IPS DF 19.7 (cell line): ENCODE measurements around the gene RASSF3.
"Not testable (repeated sequence)": the region's sequence is repeated elsewhere in the genome, so short reads cannot be mapped to it uniquely, and the experiment has no call there.

ENCODE experiments used
- DNase-seq: peaks from one replicate; pipeline ENCODE4 v3.0.0-alpha.2; 2013; ENCODE audit warnings: low read depth, low spot score

The RASSF3 gene, protein sequence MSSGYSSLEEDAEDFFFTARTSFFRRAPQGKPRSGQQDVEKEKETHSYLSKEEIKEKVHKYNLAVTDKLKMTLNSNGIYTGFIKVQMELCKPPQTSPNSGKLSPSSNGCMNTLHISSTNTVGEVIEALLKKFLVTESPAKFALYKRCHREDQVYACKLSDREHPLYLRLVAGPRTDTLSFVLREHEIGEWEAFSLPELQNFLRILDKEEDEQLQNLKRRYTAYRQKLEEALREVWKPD

DNA sequence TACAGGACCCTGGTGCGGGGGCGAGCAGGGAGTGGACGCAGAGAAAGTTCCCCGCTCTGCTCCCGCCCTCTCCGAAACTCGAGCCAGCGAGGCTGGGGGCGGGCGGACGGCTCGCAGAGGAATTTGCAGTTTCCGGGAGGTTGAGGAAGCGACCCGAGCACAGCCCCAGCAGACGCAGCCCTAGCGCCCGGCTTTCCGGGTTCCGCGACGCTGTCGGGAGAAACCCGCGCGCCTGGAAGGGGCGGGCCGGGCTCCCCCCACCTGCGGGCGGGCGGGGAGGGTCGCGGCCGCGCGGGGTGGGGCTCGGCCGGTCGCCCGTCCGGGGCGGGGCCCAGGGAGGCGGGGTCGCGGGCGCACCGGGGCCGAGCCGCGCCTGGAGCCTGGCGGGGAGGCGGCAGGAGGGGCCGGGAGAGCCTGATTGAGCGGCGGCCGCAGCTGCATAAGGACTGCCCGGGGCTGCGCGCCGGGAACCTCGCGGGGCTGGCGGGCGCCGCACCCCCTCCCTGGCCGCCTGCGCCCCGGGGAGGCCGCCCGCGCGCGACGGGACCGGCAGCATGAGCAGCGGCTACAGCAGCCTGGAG, at the start of gene RASSF3:
RASSF3 (plus strand) TSS at position 417 of the 581 bp plus-strand sequence; CDS start at position 555, 138 bp downstream.
- no peak for DNase-seq

DNA sequence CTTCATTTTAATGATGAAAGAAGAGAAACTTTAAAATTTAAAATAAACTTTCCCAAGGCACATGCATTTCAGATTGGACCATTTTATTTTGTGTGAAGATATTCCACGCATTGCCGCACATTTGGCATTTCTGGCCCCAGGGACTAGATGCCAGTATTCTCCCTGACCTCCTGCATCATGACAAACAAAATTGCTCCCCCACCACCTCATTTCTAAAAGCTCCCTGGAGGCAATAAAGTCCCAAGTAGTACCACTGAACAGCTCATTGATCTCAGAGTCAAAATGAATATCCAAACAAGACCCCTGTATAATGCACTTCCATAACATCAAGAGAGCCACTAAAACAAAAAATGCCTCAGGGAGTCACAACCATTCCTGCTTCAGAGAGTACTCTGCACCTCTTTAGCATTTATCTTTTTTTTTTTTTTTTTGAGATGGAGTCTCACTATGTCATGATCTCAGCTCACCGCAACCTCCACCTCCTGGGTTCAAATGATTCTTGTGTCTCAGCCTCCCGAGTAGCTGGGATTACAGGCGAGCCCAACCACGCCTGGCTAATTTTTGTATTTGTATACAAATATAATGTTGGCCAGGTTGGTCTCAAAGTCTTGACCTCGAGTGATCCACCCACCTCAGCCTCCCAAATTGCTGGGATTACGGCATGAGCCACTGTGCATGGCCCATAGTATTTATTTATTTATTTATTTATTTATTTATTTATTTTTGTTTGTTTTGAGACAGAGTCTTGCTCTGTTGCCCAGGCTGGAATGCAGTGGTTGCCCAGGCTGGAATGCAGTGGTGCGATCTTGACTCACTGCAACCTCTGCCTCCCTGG, 48.8 kb upstream of the RASSF3 start:
- no peak for DNase-seq

DNA sequence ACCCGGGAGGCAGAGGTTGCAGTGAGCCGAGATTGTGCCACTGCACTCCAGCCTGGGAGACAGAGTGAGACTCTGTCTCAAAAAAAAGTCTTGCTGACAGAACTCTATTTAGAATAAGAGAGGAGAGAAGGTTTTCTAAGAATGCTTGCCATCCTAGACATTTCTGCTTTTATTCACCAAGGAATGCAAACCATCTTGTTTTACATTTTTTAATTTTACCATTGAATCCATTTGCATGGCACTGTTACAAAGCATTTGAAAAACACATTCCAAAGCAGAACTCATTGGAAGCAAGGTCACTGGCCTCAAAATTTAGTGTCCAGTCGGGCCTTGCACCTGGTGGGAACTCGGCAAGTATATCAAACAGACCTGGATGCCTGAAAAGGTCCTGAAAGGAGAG, 44.2 kb upstream of the RASSF3 start:
- no peak for DNase-seq

DNA sequence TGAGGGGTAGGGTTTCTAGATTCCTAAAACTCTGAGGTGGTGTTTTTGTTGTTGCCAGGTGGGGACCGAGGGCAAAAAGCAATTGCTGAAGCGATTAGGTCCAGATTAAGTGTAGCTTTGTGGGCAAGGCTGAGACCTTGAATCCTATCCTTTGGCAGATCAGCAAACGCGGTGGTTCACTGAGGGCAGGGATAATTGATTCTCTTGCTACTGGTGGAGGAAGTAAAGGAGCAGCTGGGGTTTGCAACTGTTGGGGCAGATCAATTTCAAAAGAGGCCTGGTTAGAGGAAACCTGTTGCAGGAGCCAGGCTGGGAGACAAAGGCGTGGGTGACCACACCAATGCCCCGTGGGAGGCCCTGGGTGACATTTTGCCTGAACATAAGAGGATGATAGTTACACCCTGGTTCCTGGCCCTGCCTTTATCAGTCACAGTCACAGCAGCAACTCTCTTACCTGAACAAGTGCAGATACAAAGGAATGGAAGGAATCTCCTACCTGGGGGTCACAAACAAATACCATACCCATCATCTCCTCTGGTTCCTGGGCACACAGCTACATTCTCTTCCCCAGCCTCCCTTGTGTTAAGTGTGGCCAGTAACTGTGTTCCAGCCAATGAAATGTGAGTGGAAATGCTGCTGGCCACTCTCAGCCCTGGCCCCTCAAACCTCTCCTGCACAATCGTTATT, 43.3 kb upstream of the RASSF3 start:
- no peak for DNase-seq

DNA sequence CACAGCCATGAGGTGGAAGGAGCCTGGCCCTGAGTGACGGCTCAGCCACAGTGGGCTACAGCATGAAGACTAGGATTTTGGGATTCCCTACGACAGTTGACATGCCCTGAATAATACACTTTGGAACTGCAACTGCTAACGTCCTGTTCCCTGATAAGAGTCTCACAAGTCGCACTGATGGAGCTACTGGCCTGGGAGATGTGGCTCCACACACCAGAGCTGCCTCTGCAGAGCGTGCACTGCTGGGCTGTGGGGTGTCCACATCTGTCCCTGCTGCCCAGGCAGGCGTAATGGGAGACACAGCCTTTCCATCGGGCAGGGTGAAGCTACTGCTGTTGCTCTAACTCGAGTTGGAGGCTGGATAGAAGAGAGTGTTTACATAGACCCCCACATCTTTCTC, 42.7 kb upstream of the RASSF3 start:
- DNase-seq = no peak

DNA sequence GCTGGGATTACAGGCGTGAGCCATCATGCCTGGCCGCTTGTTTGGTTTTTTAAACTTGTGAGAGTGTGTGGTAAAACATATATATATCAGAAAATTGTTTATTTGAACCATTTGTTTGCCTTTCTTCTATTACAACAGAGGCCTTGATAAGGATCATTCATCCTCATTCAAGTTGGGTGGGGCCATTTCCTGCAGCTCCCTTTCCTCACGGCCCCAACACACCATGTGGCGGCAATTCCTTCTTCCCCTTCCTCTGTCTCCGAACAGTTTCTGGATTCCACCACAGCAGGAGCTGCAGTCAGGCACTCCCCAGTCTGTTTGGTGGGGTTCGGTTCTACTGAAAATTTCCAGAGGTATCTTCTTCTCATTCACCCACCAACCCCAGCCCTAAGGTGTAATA, 42.0 kb upstream of the RASSF3 start:
- DNase-seq = no peak

DNA sequence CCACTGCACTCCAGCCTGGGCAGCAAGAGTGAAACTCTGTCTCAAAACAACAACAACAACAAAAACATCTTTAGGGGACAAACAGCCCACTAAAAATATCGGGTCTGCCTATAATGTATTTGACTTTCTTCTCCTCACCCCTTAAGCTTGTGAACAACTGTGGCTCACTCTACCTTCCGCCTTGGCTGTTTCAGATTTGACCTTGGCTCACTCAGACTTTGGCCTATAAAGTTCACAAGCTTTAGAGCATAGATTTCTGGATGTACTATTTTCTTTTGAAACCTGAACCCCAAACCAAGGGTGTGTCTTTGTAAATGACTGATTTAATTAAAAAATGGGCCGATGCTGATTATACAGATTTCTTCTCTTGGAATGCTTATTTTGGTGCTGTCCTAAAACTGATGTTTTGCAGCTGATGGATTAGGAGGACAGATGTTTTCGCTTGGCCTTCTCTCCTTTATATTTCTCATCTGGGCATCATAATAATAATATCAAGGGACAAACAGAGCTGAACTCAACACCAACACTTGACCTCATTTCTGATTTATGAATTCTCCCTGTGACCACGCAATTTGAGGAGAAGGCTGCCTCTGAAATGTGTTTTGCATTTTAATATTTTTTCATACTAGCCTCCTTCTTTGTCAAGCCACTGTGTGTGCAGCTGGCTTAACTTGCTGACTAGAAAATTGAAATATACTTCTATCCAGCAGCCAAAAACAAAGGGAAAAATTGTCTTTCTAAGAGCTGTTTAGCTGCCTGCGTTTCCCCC, 40.2 kb upstream of the RASSF3 start:
- DNase-seq = no peak

DNA sequence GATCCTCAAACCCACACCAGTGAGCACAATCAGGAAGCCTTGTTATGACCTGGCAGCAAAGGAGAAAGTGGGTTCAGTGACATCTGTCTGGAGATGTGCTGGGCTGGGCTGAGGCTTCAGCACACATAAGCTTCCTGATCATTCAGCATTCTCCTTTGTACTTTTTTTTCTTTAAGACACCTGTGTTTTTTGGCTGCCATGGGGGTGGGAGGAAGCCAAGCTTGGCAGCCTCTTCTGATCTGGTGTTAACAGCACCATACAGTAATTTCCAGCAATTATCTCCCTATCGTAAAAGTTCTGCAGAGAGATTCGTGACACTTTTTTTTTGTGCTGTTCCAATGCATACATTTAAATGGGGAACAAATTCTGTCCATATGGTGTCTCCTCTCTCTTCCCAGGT, 38.9 kb upstream of the RASSF3 start:
- no peak for DNase-seq

DNA sequence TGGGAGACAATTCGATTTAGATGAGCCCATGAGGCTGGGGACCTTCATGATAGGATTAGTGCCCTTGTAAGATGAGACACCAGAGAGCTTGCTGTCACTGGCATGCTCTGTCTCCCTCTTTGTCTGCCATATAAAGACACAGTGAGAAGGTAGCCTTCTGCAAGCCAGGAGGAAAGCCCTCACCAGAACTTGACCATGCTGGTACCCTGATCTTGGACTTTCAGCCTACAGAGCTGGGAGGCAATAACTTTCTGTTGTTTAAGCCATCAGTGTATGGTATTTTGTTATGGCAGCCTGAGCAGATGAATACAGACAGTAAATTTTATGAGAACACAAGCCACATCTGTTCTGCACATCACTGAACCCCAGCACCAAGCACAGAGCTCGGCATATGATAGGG, 38.1 kb upstream of the RASSF3 start:
- no peak for DNase-seq

DNA sequence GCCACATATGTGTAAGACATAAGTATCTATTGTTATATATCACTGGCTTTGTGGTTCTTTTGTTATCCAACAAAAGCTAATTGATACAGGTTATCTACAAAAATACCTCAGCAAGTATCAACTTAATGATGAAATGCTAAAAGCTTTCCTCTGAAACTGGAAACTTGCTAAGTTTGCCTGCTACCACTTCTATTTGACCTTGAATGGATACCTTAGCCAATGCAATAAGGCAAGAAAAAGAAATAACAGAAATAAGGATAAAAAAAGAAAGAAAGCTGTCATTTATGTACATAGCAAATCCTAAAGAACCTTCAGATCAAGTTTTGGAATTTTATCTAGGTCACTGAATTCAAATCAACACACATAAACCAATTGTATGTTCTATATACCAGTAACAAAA, 35.5 kb upstream of the RASSF3 start:
- DNase-seq = no peak

DNA sequence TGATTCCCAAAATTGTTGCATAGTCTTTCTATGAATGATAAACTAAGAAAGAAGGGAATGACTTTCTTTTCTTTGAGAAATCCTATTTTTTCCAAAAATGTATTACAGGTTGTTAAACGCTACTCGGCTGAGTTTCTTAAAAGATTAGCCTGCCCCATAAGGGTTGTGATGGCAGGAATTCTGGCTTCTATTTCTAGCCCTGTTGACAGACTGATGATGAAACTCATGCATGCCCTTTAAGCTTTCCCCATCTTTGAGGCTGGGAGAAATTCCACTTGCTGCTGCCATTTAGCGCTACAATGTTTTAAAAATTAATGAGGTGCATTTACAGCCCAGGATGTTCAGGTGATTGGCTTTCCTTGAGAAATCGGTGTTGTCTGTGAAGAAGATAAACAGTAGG, 33.2 kb upstream of the RASSF3 start:
- DNase-seq = no peak

DNA sequence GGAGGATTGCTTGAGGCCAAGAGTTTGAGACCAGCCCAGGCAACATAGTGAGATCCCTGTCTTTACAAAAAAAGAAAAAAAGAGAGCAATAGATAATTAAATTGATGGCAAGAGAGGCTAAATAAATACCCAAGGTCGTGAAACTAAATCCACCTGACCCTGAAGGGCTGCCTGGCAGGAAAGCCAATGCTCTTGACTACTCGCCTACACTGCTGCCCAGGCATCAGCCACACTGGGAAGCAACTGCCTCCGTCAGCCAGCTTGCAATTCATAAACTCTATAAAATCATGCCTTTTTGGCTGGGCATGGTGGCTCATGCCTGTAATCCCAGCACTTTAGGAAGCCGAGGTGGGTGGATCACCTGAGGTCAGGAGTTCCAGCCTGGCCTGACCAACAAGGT, 31.7 kb upstream of the RASSF3 start:
- no peak for DNase-seq

DNA sequence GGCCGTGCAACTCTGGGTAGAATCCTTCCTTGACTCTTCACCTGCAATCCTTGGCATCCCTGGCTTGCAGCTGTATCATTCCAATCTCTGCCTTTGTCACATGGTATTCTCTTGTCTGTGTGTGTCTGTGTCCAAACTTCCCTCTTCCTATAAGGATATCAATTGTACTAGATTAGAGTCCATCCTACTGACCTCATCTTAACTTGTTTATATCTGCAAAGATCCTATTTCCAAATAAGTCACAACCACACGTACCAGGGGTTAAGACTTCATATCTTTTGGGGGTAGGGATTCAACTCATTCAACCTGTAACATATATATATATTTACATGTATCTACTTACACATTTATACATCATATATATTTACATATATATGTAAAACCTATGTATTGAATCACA, 29.6 kb upstream of the RASSF3 start:
- no peak for DNase-seq

DNA sequence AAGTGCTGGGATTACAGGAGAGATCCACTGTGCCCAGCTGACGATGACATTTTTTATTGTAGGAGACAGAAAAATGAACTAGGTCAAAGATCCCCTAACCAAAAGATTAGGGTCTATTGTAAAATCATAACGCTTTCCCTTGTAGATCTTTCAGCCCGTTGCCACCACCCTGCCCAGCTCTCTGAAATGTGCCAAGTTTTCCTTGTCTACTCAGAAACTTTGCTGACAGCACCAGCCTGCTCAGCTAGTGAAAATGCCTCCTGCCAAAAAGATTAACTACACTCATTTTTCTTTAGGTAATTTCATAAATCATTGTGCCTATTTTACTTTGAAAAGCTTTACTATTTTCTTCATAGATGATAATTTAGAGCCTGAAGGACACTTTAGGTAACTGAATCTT, 28.2 kb upstream of the RASSF3 start:
- no peak for DNase-seq

DNA sequence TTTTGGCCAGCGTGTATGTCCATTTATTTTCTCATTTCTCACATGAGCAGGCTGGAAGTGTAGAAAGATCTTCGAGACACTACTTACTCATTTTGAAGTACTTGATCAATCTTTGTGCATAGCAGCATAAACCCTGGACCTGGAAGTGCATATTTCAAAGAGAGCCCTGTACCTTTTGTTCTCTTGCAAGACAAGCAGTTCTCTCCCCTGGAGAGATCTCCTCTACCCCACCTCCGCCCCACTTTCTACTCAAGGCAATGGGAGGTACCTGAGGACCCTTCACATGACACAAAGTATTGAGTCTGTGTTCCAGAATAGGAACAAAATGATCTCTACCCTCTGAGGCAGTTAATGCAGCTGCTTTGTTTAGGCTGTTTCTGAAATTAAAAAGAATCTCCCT, 27.4 kb upstream of the RASSF3 start:
- DNase-seq = no peak

DNA sequence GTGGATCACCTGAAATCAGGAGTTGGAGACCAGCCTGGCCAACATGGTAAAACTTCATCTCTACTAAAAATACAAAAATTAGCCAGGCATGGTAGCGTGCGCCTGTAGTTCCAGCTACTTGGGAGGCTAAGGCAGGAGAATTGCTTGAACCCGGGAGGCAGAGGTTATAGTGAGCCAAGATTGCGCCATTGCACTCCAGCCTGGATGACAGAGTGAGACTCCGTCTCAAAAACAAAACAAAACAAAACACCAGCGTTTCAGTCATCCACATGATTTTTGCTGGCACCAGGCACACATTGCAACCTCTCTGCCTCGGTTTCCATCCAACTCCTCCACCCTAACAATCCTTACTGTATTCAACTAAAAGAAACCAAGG, 26.9 kb upstream of the RASSF3 start:
- not testable (repeated sequence) for DNase-seq

DNA sequence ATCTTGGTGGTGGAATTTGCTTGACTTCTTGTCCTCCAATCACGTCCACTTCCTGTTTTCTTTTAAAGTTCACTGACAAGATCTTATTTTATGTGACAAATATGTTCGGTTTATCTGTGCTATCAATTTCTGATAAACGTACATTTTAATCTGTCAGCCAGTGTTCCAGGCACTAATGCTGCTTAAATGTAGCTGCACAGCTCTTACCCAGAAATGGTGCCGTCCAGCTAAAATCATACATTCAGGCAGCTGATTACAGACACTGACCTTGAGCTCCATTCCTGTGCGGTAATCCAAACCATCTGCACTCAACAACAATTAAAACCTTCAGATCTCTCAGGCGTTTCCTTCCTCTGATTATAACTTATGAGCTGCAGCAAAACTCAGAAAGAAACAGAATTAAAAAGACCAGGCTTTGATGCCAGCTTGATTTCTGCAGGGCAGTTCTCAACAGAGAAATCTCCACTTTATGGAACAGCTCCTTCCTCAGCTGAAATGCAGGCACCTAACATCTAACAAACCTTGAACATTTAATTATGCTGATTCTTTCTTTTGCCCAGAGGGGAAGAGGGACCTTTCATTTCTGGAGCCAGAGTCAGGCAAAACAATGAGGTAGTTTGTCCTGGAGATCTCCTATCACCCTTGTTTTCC, 26.4 kb upstream of the RASSF3 start:
- DNase-seq = no peak

DNA sequence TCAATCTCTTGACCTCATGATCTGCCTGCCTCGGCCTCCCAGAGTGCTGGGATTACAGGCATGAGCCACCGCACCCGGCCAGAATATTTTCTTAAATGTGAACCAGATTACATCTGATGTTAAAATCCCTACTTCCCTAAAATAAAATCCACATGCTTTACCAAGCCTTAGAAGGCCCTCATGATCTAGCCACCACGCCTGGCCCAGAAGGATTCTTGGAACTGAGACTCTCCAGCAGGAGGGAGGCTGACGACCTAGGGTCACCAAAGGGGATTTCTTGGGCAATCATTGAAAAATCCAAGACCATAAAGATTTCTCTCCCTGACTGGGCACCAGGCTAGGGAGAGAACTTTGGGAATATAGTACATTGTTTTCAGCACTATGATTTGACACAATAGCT, 25.2 kb upstream of the RASSF3 start:
- DNase-seq = no peak

DNA sequence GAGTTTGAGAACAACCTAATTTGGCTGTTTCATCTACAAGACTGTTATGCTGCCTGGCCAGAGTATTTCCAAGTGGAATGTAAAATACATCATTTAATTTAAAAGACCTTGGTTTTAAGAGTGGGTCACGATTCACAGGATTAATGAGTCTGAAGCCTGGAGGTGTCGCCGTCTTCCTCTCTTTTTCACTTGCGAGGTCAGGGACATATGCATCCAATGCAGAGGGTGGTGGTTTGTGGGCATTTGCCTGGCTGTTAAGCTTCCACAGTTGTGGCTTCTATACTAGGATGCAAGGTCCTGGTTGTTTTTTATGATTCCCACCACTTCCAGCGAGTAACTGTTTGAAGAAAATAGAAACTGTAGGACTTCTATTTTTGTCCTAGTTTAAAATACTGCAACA, 22.8 kb upstream of the RASSF3 start:
- no peak for DNase-seq

DNA sequence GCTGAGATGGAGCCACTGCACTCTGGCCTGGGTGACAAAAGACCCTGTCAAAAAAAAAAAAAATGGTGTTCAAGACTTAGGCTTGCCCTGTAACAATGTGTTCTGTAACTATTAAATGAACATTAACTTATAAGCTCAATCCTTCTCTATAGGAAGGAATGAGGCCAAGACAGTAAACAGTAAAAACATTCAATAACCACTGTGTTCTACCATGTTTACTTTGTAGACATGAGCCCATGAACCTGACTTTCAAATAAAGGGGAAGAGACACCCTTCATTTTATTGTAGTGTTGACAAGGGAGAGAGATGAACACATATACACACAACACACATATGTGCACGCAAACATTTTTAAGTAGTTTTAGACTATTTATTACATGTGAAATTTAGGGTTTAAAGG, 20.1 kb upstream of the RASSF3 start:
- DNase-seq = no peak
